Coronary artery (tissue), 2 donors: ENCODE measurements around the gene ZNF234.
"Not testable (repeated sequence)": the region's sequence is repeated elsewhere in the genome, so short reads cannot be mapped to it uniquely, and the experiment has no call there.

Experiments used
- DNase-seq: peaks from one replicate; pipeline ENCODE4 v3.0.0-alpha.2; 2017; ENCODE audit warnings: low spot score
- H3K27ac ChIP-seq, 2 donors: fragments of 200-600 bp; sonication (generic); one replicate each; pipeline ENCODE4 v1.5.1; 2016 to 2019
- H3K4me3 ChIP-seq: fragments of 200-600 bp; sonication (generic); 2 replicates; pipeline ENCODE4 v1.5.1; 2016; ENCODE audit warnings: mild to moderate bottlenecking, moderate library complexity
- TF ChIP-seq, protein P1 (sequence below): fragments of 200-600 bp; sonication (generic); IDR thresholded peaks from one replicate; pipeline ENCODE4 v1.5.1; 2019; ENCODE audit warnings: antibody characterized with exemption

The ZNF234 gene

DNA sequence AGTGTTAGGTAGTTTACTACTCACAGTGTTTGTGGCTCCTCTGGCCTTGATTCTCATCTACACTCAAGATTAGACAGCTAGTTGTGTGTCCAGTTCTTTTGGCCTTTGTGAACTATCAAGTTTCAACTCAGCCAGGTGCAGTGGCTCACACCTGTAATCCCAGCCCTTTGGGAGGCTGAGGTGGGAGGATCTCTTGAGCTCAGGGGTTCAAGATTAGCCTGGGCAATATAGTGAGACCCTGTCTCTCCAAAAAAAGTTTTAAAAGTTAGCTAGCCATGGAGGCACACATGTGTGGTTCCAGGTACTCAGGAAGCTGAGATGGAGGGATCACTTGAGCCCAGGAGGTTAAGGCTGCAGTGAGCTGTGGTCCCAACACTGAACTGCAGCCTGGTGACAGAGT is 39.6 kb downstream of the ZNF234 start:
- TF ChIP-seq, protein P1, sequence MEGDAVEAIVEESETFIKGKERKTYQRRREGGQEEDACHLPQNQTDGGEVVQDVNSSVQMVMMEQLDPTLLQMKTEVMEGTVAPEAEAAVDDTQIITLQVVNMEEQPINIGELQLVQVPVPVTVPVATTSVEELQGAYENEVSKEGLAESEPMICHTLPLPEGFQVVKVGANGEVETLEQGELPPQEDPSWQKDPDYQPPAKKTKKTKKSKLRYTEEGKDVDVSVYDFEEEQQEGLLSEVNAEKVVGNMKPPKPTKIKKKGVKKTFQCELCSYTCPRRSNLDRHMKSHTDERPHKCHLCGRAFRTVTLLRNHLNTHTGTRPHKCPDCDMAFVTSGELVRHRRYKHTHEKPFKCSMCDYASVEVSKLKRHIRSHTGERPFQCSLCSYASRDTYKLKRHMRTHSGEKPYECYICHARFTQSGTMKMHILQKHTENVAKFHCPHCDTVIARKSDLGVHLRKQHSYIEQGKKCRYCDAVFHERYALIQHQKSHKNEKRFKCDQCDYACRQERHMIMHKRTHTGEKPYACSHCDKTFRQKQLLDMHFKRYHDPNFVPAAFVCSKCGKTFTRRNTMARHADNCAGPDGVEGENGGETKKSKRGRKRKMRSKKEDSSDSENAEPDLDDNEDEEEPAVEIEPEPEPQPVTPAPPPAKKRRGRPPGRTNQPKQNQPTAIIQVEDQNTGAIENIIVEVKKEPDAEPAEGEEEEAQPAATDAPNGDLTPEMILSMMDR: no peak
- Histone ChIP-seq H3K27ac (no peak overlapping the region), H3K4me3 (no peak overlapping the region)
- no peak for DNase-seq

DNA sequence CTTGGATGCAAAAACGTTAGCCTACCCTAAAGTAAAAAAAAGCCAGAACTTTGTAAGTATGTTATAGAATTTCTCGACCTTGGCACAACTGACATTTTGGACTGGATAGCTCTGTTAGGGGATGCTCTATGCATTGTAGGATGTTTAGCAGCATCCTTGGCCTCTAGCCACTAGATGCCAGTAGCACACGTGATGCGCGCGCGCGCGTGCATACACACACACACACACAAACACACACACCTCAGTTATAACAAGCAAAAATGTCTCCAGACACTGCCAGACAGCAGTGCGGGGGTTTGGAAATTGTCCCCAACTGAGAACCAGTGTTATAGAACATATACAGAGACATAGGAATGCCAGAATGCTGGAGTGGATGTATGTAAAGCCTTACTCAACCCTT is 40.8 kb downstream of the ZNF234 start:
- TF ChIP-seq, protein P1: no peak
- DNase-seq: no peak
- Histone ChIP-seq H3K4me3 (no peak overlapping the region), H3K27ac (no peak overlapping the region)

DNA sequence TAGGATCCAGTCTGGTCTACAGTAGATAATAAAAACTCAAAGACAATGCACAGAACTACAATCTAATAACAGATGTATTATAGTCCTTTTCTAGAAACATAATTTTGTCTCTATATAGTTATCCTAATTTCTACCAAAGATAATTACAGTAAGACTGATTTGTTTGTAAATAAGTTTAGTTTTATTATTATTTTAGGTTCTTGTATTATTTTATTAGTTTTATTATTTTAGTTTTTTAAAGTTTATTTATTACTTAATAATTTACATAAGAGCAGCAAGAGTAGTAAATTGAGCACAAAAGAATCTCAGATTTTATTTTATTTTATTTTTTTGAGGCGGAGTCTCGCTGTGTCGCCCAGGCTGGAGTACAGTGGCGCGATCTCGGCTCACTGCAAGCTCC is 48.7 kb downstream of the ZNF234 start:
- TF ChIP-seq, protein P1: no peak
- no peak for DNase-seq
- H3K4me3 ChIP-seq: no peak overlapping the region
- H3K27ac ChIP-seq: no peak overlapping the region

DNA sequence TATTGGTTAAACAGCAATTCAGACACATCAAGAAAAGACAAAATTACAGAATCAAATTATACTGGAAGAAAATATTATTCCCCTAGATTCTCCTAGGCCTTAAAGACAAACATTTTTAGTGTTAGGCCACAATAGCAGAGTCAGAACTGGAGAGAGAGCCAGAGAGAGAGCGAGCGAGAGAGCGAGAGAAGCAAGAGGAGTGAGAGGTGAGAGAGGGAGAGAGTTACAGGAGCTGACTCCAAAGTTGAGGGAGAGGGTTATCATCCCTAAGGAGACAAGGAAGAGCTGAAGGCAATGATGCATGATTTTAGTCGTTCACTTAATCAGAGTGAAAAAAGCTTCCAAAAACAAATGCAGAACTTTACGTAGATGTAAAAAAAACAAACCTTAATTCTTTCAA is 50.8 kb downstream of the ZNF234 start:
- DNase-seq: no peak
- no peak overlapping the region for H3K27ac ChIP-seq
- no peak overlapping the region for H3K4me3 ChIP-seq
- TF ChIP-seq, protein P1: no peak

DNA sequence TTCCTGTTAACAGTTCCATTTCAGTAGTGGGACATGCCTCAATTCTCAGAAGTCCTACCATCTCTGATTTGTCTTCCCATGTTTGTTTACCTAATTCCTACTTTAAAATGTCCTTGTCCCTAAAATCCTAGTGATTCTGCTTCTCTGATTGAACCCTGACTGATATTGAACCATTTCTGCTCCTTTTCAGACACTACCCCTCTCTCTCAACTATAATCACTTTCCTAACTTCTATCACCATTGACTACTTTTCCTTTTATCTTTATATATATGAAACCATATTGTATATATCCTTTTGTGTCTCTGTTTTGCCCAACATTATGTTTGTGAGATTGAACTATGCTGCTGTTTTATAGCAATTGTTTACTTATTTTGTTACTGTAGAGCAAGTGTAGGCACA is 55.4 kb downstream of the ZNF234 start:
- Histone ChIP-seq H3K4me3 (no peak overlapping the region), H3K27ac (no peak overlapping the region)
- no peak for DNase-seq
- TF ChIP-seq, protein P1: no peak

DNA sequence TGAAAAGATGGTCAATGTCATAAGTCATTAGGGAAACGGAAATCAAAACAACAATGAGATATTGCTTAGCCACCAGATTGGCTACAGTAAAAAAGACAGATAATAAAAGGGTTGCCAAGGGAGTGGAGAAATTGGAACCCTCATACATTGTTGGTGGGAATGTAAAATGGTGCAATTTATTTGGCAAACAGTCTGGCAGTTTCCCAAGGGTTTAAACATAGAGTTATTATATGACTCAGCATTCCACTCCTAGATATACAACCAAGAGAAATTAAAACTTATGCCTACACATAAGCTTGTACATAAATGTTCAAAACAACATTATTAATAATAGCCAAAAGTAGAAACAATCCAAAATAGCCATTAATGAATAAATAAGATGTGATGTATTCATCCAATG is 61.1 kb downstream of the ZNF234 start:
- TF ChIP-seq, protein P1: no peak
- Histone ChIP-seq H3K27ac (no peak overlapping the region), H3K4me3 (no peak overlapping the region)
- no peak for DNase-seq

DNA sequence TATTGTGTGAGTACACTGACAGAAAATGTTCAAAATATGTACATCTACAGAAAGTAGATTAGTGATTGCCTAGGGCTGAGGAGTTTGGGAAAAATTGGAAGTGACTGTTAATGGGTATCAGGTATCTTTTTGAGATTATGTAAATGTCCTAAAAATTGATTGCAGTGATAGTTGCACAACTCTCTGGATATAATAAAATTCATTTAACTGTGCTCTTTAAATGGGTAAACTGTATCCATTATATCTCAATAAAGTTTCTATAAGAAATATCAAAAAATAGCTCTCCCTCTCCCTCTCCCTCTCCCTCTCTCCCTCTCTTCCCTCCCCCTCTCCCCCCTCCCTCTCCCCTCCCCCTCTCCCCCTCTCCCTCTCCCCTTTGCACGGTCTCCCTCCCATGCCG is 61.6 kb downstream of the ZNF234 start:
- Histone ChIP-seq H3K4me3 (no peak overlapping the region), H3K27ac (no peak overlapping the region)
- TF ChIP-seq, protein P1: no peak
- no peak for DNase-seq

DNA sequence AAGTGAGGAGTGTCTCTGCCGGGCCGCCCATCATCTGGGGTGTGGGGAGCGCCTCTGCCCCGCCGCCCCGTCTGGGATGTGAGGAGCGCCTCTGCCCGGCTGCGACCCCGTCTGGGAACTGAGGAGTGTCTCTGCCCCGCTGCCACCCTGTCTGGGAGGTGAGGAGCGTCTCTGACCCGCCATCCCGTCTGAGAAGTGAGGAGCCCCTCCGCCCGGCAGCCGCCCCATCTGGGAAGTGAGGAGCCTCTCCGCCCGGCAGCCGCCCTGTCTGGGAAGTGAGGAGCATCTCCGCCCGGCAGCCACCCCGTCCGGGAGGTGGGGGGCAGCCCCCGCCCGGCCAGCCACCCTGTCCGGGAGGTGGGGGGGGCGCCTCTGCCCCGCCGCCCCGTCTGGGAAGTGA is 62.5 kb downstream of the ZNF234 start:
- not testable (repeated sequence) for DNase-seq, H3K4me3 ChIP-seq, H3K27ac ChIP-seq
